A673 (cell line): ENCODE measurements around the gene DSCAM. TPM values are rescaled to one million over a fixed set of nuclear protein-coding genes. Genes with fewer than 3 reads are reported as not detected.

ENCODE experiments used
- BruUV-seq: library from RNA; stranded (reverse); fragments of 400-500 nt; replicated peaks from 2 replicates; lab custom pipeline; 2021; lab: Mats Ljungman, UMichigan
- CTCF ChIA-PET: fragments of 300-600 bp; sonication (Branson Sonifier 250); formaldehyde crosslinking; loops from one replicate; lab custom pipeline; 2022; ENCODE audit warnings: antibody characterized with exemption; lab: Charles Lee
- POLR2A ChIA-PET: fragments of 300-600 bp; sonication (Branson Sonifier 250); formaldehyde crosslinking; loops from one replicate; lab custom pipeline; 2022; ENCODE audit warnings: antibody characterized with exemption; ENCODE audit not compliant: low non-redundant PET; lab: Charles Lee
- DNase-seq: peaks from one replicate; pipeline ENCODE4 v3.0.0-alpha.2; 2015; ENCODE audit warnings: low spot score
- H3K27ac ChIP-seq: fragments of 200-600 bp; sonication (generic); 2 replicates; pipeline ENCODE4 v1.5.1; 2016; ENCODE audit warnings: mixed run types, low read depth, mild to moderate bottlenecking, mixed read lengths, antibody characterized with exemption, low read length; ENCODE audit not compliant: poor library complexity, severe bottlenecking
- H3K27me3 ChIP-seq: fragments of 200-600 bp; sonication (generic); replicated peaks from 2 replicates; pipeline ENCODE4 v1.6.1; 2017; ENCODE audit warnings: mixed run types, low read depth, mild to moderate bottlenecking, mixed read lengths, antibody characterized with exemption, low read length; ENCODE audit not compliant: insufficient read depth, poor library complexity
- H3K36me3 ChIP-seq: fragments of 200-600 bp; sonication (generic); 2 replicates; pipeline ENCODE4 v1.6.1; 2016; ENCODE audit warnings: mixed run types, mild to moderate bottlenecking, mixed read lengths, antibody characterized with exemption, low read length; ENCODE audit not compliant: insufficient read depth, poor library complexity, severe bottlenecking
- H3K4me1 ChIP-seq: fragments of 200-600 bp; sonication (generic); 2 replicates; pipeline ENCODE4 v1.6.1; 2017; ENCODE audit warnings: mixed run types, mild to moderate bottlenecking, mixed read lengths, antibody characterized with exemption, low read length; ENCODE audit not compliant: insufficient read depth, poor library complexity, severe bottlenecking
- H3K4me3 ChIP-seq: fragments of 200-600 bp; sonication (generic); 2 replicates; pipeline ENCODE4 v1.5.1; 2016; ENCODE audit warnings: low read depth, mixed run types, mild to moderate bottlenecking, mixed read lengths, low read length; ENCODE audit not compliant: poor library complexity, severe bottlenecking
- H3K9me3 ChIP-seq: fragments of 200-600 bp; sonication (generic); 2 replicates; pipeline ENCODE4 v1.6.1; 2016; ENCODE audit warnings: mixed run types, low read depth, mild to moderate bottlenecking, mixed read lengths, antibody characterized with exemption, low read length; ENCODE audit not compliant: poor library complexity, severe bottlenecking
- EZH2 ChIP-seq: fragments of 200-600 bp; sonication (generic); IDR thresholded peaks from 2 replicates; pipeline ENCODE4 v1.6.1; 2017; ENCODE audit warnings: borderline replicate concordance, low read depth, mild to moderate bottlenecking, mixed read lengths, antibody characterized with exemption, low read length; ENCODE audit not compliant: poor library complexity, severe bottlenecking
- intact Hi-C: fragments of 100-400 bp; cut with micrococcal nuclease; formaldehyde crosslinking; loops from one replicate; pipeline ENCODE4 v1.10.0; 2022; ENCODE audit not compliant: unreplicated experiment
- total RNA-seq: library from RNA; stranded (reverse); gene quantifications from 2 replicates; pipeline ENCODE4 v1.2.3, GENCODE V29; 2021
- TF ChIP-seq, protein P1 (sequence below): fragments of 300-800, 200-600 bp; sonication (generic); conservative IDR thresholded peaks from 2 replicates; pipeline ENCODE4 v1.5.1; 2017; ENCODE audit warnings: low read depth, mild to moderate bottlenecking, antibody characterized with exemption, low read length, moderate library complexity, mixed read lengths

DSCAM gene
- total RNA-seq, 1 experiment from 2014 or later, result not detected

DNA sequence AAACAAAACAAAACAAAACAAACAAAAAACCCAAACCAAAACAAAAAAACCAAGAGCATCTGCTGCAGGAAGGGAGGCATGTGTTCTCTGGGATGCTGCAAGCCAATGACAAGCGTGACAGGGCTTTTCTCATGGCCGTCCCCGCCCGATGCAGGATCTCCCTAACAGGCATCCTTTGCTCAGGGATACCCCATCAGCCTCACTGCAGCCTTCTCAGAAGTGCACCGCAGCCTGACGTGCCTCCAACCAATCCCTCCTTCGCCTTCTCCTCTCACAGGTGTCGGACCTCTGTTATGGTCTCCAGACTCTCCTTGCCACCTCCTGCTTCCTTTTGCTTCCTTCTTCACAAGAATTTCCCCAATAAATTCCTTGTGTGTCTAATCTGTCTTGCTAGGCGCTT, 832.6 kb downstream of the DSCAM start:
- Histone ChIP-seq H3K4me3 (no peak overlapping the region), H3K36me3 (no peaks in the 10 kb centered on the region), H3K9me3 (peaks cover 11% of the 10 kb centered on the region), H3K27ac (no peak overlapping the region), H3K27me3 (no peaks in the 10 kb centered on the region), H3K4me1 (no peaks in the 10 kb centered on the region)
- no peak for TF ChIP-seq EZH2
- TF ChIP-seq, protein P1, sequence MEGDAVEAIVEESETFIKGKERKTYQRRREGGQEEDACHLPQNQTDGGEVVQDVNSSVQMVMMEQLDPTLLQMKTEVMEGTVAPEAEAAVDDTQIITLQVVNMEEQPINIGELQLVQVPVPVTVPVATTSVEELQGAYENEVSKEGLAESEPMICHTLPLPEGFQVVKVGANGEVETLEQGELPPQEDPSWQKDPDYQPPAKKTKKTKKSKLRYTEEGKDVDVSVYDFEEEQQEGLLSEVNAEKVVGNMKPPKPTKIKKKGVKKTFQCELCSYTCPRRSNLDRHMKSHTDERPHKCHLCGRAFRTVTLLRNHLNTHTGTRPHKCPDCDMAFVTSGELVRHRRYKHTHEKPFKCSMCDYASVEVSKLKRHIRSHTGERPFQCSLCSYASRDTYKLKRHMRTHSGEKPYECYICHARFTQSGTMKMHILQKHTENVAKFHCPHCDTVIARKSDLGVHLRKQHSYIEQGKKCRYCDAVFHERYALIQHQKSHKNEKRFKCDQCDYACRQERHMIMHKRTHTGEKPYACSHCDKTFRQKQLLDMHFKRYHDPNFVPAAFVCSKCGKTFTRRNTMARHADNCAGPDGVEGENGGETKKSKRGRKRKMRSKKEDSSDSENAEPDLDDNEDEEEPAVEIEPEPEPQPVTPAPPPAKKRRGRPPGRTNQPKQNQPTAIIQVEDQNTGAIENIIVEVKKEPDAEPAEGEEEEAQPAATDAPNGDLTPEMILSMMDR, result no peak
- intact Hi-C loops, result no loop called here
- BruUV-seq, result no TSS peak
- no peak for DNase-seq
- ChIA-PET POLR2A (no interaction called here), CTCF (no interaction called here)

GRCh38 chr21:40013001-40013735, 833.8 kb downstream of the DSCAM start:
- H3K4me3 ChIP-seq, result no peak overlapping the region
- no peaks in the 10 kb centered on the region for H3K4me1 ChIP-seq
- H3K27me3 ChIP-seq, result no peaks in the 10 kb centered on the region
- DNase-seq, result no peak
- intact Hi-C loops, result no loop called here
- H3K27ac ChIP-seq, result no peak overlapping the region
- ChIA-PET CTCF (no interaction called here), POLR2A (no interaction called here)
- no peak for TF ChIP-seq EZH2
- TF ChIP-seq, protein P1, result no peak
- no peaks in the 10 kb centered on the region for H3K36me3 ChIP-seq
- H3K9me3 ChIP-seq, result peaks cover 8% of the 10 kb centered on the region
- no TSS peak for BruUV-seq

DNA sequence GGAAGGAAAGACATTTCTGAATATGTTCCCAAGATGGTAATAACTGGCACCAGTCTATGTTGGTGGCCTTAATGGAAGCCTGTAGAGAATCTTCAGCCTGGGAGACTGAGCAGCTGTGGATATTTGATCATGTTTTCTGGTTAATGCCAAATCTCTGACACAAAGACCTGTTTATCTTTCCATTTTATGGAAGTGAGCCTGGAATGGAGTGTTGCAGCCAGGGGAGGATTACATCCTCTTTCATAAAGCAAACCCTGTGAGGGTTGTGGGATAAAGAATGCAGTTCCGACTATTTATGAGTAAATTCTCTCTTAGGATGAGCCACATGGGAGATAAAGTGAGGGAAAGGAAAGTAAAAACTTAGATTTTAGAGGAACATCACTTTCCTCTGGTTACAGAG, 835.6 kb downstream of the DSCAM start:
- intact Hi-C loops, result no loop called here
- H3K27ac ChIP-seq, result no peak overlapping the region
- H3K4me3 ChIP-seq, result no peak overlapping the region
- ChIA-PET CTCF (no interaction called here), POLR2A (no interaction called here)
- no peaks in the 10 kb centered on the region for H3K27me3 ChIP-seq
- DNase-seq, result no peak
- TF ChIP-seq, protein P1, result no peak
- TF ChIP-seq EZH2, result no peak
- BruUV-seq, result no TSS peak
- peaks cover 14% of the 10 kb centered on the region for H3K9me3 ChIP-seq
- no peaks in the 10 kb centered on the region for H3K36me3 ChIP-seq
- H3K4me1 ChIP-seq, result no peaks in the 10 kb centered on the region
